GM10847 (cell line): ENCODE measurements around the gene KCTD10.

ENCODE experiments used
- POLR2A ChIP-seq: IDR thresholded peaks from 2 replicates; pipeline ENCODE4 v1.6.1; 2011; ENCODE audit not compliant: insufficient read length; ENCODE audit errors: extremely low read depth

KCTD10 gene

DNA sequence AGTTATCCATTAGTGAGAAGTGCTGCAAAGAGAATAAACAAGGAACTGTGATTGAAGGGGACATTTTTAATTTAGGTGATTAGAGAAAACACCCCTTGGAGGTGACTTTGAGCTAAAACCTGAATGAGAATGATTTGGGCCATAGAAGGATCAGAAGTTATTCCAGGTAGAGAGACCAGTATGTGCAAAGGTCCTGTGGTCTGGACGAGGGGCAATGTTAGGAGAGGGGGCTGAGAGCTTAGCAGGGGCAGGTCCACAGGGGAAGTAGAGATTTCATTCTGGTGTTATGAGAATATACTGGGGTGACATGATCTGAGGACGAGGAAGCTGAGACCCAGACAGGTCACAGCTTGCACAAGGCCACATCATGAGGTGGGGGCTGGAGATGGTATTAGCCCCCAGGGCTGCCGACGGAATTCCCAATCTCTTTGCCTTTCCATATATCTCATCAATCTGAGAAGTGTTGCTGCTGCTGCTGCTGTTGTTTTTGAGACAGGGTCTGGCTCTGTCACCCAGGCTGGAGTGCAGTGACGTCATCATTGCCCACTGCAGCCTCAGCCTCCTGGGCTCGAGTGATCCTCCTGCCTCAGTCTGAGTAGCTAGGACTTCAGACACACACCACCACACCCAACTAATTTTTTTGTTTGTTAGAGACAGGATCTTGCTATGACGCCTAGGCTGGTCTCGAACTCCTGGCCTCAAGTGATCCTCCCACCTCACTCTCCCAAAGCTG lies 55.6 kb downstream of the KCTD10 start:
- TF ChIP-seq POLR2A = no peak

DNA sequence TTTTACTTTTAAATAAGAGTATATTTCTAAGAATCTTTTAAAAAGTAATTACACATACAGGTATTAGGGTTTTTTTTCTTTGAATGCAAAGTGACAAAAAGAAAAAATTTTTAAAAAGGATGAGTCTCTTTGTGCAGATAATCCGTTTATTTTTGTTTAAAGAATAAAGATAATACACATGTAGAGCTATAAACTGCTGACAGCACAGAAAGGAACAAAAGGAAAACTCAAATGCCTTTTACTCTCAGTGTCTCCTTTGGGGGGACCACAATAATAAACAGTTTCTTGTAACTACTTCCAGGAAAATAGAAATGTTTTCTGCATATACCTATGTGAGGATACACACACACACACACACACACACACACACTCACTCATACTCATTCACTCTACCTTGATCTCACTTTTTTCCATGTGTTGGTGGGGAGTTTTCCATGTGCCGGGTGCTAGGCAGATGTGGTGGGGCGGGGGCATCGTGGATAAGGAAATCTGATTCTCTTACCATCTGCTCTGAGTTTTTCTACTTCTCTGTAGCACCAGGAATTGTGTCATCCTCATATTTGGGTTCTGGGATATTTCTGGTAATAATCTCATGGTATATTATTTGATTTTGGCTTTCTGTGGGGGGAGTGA lies 58.1 kb downstream of the KCTD10 start:
- no peak for TF ChIP-seq POLR2A
